GM12864 (cell line): ENCODE results near the gene ZBTB2.

ENCODE experiments used
- DNase-seq: peaks from one replicate; pipeline ENCODE4 v3.0.0-alpha.2; 2011; ENCODE audit warnings: low read depth
- H3K4me3 ChIP-seq: 2 replicates; pipeline ENCODE4 v1.5.1; 2011; ENCODE audit warnings: mild to moderate bottlenecking, low read depth, low read length, control low read depth
- TF ChIP-seq, protein P1 (sequence below): IDR thresholded peaks from 2 replicates; pipeline ENCODE4 v1.5.1; 2011; ENCODE audit warnings: low read depth, mild to moderate bottlenecking, moderate library complexity, low read length, control low read depth, inconsistent platforms; ENCODE audit errors: missing control alignments

ZBTB2 gene

DNA sequence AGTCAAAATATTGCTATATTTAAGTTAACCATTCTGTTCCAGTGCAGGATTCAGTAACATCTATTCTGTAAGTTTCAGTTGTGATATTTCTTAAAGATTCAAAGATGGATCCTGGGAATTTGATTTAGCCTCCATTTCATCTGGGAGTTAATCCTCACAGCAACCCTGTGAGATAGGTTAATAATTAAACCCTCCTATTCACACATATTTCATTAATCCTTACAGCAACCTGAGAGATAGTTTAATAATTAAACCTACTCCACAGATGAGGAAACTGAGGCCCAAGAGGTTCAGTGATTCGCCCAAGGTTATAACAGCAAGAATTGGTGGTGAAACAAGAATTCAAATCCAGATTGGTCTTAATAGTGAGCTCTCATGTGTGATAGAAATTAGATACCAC lies 10.9 kb upstream of the ZBTB2 start:
- TF ChIP-seq, protein P1, sequence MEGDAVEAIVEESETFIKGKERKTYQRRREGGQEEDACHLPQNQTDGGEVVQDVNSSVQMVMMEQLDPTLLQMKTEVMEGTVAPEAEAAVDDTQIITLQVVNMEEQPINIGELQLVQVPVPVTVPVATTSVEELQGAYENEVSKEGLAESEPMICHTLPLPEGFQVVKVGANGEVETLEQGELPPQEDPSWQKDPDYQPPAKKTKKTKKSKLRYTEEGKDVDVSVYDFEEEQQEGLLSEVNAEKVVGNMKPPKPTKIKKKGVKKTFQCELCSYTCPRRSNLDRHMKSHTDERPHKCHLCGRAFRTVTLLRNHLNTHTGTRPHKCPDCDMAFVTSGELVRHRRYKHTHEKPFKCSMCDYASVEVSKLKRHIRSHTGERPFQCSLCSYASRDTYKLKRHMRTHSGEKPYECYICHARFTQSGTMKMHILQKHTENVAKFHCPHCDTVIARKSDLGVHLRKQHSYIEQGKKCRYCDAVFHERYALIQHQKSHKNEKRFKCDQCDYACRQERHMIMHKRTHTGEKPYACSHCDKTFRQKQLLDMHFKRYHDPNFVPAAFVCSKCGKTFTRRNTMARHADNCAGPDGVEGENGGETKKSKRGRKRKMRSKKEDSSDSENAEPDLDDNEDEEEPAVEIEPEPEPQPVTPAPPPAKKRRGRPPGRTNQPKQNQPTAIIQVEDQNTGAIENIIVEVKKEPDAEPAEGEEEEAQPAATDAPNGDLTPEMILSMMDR: no peak
- H3K4me3 ChIP-seq: no peak overlapping the region
- no peak for DNase-seq

DNA sequence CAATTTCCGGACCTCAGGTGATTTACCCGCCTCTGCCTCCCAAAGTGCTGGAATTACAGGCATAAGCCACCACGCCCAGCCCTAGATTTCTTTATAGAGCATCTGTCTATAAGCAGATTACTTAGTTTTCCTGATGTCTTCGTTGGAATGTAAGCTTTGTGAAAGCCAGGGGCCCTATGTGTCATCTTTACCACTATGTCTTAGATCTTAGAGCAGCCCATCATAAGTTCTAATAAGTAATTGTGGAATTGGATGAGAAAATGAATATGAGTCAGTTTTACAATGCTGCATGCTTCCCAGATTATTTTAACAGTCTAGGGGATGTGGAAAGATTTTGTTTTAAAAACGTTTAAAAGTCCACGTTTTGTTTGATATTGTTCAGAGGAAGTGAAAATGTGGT lies 9.1 kb upstream of the ZBTB2 start:
- TF ChIP-seq, protein P1: no peak
- no peak overlapping the region for H3K4me3 ChIP-seq
- no peak for DNase-seq

DNA sequence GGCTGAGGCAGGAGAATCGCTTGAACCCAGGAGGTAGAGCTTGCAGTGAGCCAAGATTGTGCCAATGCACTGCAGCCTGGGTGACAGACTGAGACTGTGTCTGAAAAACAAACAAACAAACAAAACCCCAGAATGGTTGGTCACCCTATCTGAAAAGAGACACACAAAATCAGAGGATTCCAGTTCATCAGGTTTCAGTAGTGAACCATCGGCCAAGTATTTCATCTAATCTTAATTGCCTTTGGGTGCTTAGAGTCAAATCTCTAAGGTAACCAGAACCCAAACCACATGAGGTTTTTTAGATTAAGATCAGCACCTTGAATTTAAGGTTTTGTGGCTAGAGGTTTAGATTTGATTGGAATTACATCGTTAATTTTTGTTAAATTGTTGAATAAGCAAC lies 8.3 kb upstream of the ZBTB2 start:
- TF ChIP-seq, protein P1: no peak
- no peak for DNase-seq
- no peak overlapping the region for H3K4me3 ChIP-seq

DNA sequence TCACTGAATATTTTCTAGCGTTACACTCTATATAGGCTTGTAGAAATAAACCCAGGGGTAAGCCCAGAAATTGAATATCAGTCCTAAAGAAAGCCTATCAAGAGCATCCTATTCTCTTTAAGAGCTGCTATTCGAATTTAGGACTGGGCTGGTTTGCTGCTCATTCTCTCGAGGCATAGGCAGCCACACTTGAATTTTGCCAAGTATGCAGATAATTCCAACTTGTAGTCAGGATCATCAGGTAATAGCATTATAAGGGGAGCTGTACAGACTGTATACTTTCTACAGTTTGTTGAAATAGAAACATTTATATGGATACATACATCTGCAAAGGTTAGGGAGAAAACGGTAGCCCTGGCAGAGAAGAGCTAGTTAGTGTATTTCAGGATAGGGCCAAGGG lies 2.1 kb upstream of the ZBTB2 start:
- peak overlapping the region; percentile 9; the same call in 1 of the 2 replicates for H3K4me3 ChIP-seq
- TF ChIP-seq, protein P1: no peak
- DNase-seq: no peak

DNA sequence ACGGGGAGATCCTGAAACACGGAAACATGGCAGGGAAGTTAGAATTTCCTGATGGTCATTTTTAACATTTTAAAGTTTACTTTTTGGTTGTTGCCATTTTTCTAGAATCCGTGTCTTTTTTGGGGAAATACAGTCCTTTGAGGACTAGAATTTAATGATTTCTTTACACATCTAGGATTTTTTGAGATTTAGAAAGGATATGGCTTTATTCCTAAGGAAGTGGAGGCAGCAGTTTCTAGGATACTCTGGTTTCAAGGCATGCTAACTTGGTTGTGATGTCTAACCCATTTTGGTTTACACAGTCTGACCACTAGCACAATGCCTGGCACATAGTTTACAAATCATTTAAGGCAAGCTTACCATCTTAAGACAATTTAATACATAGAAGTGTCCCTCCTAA lies 1.1 kb upstream of the ZBTB2 start:
- DNase-seq: no peak
- TF ChIP-seq, protein P1: no peak
- peak overlapping the region; percentile 94 for H3K4me3 ChIP-seq

DNA sequence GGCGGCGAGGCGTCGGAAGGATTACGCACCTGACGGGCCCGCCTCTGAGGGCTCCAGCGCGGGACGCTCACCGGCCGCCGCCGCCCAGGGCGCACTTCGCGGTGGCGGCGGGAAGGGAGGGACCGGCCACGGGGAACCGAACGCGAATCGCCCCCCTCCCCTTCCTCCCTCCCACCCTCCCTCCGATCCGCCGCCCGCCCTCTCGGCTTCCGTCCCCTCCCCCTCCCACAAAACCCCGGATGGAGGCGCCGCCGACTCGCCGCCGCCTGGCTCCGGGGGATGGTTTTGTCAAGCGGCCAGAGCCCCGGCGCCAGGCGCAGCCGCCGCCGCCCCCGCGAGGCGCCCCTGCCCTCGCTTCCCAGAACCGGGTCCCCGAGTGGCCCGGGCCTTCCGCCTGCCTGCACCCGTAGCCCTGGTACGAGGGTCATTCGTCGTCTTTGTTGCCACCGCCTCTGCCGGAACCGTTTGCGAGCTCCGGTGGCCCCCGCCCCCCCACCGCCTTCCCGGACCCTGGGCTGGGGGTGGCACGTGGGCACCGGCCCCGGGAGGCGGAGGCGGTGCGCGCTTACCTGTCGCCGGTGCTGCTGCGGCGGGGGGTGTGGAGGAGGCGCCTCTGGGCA lies 398 bp downstream of the ZBTB2 start:
- TF ChIP-seq, protein P1: no peak
- peak overlapping the region; percentile 94 for H3K4me3 ChIP-seq
- DNase-seq: no peak

DNA sequence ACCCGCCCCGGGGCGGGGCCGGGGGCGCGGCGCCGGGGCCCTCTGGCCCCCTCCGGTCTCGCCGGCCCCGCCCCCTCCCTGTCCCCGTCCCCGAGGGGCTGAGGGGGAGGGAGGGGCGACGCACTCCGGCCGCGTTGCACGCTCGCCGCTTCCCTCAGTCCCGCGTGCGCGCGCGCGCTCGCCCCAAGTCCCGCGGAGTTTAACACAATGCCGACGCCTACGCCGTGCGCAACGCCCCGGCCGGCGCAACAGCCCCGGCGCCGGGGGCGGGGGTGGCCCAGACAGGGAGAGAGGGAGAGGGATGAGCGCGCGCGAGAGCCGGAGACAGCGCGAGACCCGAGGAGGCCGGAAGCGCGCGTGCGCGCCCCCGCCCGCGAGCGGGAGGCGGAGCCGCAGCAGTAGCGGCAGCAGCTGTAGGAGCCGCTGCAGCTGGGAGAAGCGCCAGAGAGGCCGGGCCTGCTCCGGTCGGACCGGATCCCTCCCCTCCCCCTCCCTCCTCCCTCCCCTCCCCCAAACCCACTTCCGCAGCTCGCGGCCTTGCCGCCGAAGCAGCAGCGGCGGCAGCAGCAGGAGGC lies 996 bp downstream of the ZBTB2 start:
- TF ChIP-seq, protein P1: no peak
- peak; percentile 91 for DNase-seq

More for the DNA sequence above, 996 bp downstream of the ZBTB2 start:
- H3K4me3 ChIP-seq: peak overlapping the region; percentile 94
